Panc1 (cell line): ENCODE data around the gene CHID1.

Experiments used
- CTCF ChIP-seq: fragments of 450-650 bp; IDR thresholded peaks from 2 replicates; pipeline ENCODE4 v1.5.1; 2017; ENCODE audit warnings: mild to moderate bottlenecking
- POLR2AphosphoS5 ChIP-seq: IDR thresholded peaks from 2 replicates; pipeline ENCODE4 v1.6.1; 2012; ENCODE audit warnings: mild to moderate bottlenecking, low read depth, low read length, moderate library complexity
- REST ChIP-seq, 2 experiments: IDR thresholded peaks; 2 replicates each; pipeline ENCODE4 v1.6.1; 2011 to 2012; ENCODE audit warnings: low read depth in 2 of 2, control low read depth in 1 of 2, low read length in 1 of 2, mild to moderate bottlenecking in 1 of 2, moderate library complexity in 1 of 2; ENCODE audit not compliant: insufficient read depth in 1 of 2
- SIN3A ChIP-seq: IDR thresholded peaks from 2 replicates; pipeline ENCODE4 v1.6.1; 2012; ENCODE audit warnings: low read depth, mild to moderate bottlenecking, low read length, moderate library complexity, borderline replicate concordance; ENCODE audit not compliant: insufficient read depth
- TCF7L2 ChIP-seq: IDR thresholded peaks from 2 replicates; pipeline ENCODE4 v1.6.1; 2011; ENCODE audit warnings: mild to moderate bottlenecking, low read depth, low read length, inconsistent platforms

GRCh38 chr11:904380-904779, 6.2 kb downstream of the CHID1 start:
- no peak for TF ChIP-seq CTCF
- TF ChIP-seq SIN3A, result no peak
- no peak for TF ChIP-seq POLR2AphosphoS5
- no peak for TF ChIP-seq REST (IDR thresholded peaks at IDR 0.05; ENCODE audit: insufficient read depth in 1 of 2, low read depth in 2 of 2, low read length in 1 of 2)
- TF ChIP-seq TCF7L2, result no peak
